Activated CD8-positive, alpha-beta memory T cell treated with anti-CD3 and anti-CD28 coated beads for 24 hours (primary cell): ENCODE measurements around the gene RASSF1.

ENCODE experiments used
- DNase-seq: peaks from one replicate; pipeline ENCODE4 v3.0.0-alpha.2; 2020

Gene RASSF1

DNA sequence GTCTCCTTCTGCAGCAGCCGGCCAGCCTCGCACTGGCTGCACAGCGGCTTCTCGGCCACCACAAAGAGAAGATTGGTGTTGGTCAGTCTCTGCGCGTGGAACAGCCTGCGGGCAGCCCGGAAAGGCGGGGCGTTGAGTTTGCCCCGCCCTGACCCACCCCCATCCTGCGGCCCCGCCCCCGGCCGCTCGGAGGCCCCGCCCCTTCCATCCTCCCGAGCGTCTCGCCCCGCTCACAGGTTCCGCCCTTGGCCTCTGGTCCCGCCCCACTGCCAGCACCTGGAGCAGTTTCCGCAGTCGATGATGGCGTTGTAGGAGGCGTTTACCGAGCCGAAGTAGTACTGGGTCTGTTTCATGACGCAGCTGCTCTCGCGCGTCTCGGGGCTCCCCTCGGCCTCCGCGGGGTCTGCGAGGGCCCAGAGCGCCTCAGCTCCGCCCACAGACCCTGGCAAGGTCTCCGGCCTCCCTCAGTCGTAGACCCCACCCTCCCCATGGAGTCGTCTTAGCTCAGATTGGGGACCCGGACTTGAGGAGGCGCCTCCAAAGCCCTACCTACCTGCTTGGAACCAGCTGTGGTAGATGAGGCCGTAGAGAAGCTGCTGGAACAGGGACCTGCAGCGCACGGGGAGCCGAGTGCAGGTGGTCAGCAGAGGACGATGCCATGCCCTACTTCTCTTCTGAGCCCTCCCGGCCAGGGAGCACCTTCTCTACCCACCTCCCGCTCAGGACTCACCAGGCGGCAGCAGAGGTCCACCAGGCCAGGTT, 24.6 kb upstream of the RASSF1 start:
- DNase-seq, result peak; percentile 96

DNA sequence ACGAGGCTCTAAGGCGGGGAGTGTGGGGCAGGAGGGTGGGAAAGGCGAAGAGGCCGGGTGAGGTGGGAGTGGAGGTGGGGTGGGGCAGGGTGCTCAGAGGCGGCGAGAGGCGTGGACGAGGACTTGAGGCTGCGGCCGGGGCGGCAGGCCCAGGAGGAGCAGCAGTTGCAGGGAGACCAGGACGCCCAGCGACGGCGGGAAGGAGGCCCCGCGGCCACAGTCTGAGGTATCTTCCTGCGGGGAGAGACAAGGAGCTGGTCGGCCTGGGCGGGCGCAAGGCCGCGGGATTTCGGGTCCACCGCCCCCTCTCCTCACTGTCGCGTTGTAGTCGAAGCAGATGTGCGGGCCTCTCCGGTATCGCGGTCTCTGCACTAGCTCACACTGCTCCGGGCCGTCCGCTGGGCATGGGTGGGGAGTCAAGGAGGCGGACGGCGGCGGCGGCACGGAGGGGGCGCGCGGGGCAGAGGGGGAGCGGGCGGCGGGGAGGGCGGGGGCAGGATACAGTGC, 24.0 kb upstream of the RASSF1 start:
- DNase-seq, result no peak

DNA sequence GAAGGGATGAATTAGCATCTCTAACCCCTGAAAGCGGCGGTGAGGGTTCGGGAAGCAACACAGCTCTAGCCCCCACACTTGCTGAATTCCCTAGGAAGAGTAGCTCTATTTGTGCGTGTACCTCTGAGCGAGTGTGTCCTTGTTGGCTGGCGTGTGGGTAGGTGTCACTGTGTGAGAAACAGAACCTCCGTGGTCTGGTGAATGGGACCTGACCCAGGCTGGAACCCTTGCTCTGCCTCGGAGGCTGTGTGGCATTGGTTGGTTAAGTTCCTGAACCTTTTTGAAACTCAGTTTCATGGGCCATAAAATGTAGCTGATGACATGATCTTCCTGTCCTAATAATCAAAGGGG, 19.1 kb upstream of the RASSF1 start:
- DNase-seq, result no peak

DNA sequence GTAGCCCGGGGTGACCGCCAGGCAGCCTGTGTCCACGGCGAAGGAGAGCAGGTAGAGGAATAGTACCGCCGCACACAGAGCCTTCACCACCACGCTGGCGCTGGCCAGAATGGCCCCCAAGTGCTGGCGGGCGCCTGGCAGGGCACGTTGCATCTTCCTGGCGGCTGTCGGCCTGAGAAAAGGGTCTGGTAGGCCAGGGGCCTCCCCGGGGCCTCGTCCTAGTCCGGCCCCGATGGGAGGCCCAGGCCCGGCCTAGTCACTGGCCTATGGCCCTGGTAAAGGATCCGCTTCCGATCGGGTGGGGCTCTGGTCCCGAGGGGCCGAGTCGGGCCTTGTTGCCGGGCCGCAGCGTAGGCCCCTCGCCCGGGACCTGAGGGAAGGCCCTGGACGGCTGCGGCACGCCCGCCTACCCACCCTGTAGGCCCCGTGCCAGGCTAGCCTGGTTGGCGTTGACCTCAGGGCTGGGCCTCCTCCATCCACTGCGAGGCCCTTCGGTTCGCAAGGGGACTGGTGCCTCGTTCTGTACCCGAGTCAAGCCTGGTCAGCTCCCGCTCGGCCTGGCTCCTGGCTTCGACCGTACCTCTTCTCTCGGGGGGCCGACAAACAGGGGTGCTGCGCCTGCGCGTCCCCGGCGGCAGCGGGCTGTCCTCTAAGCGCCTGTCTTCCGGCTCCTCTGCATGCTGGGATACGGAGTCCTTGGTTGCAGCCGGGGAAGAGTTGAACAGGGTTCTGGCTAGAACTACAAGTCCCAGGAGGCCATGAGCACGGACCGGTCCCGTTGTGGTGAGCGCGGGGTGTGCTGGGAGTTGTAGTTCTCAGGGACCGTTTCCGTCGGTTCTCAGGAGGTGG, 18.5 kb upstream of the RASSF1 start, which contains the start of gene TMEM115:
Gene TMEM115 (minus strand): TSS at position 611 of the 849 bp plus-strand sequence. CDS start 458 bp downstream, at position 153.
- peak; percentile 94 for DNase-seq

DNA sequence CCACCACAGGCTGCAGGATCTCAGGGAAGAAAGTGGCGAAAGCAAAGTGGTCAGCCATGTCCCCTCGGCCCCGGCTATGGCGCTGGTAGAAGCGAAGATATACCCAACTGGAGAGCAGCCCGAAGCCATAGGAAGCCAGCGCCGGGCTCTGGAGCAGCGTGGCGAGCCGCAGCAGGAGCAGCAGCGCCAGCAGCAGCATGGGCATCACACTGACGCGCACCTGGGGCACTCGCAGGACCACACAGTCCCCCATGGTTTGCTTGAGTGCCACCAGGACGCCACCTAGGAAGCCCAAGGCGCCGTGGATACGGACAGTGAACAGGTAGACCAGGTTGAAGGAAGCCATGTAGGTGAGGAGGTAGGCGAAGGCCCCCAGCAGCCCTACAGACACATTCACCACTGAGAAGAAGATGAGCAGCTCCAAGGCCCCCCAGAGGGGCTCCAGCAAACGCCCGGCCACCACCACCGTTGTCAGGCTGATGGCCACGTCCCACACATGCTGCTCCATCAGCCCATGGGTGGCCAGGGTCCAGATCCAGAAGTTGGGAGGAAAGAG, 17.8 kb upstream of the RASSF1 start:
- DNase-seq, result no peak

DNA sequence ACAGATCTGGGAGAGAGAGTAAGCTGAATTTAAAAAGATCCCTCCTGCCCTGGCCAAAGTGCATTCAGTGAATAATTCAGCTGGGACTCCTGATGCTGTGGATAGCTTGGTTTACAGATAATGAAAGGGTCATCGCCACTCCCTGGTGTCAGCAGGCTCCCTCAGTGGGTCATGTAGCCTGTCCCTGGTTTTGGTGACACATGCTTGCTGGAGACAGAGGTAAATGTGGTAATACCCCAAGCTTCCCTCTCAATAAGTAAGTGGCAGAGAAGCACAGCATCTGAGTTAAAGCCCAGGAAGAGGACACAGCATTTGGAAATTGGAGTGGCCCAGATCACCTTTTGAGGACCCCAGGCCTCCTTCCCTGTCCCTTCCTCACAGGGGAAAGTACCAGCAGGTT, 16.8 kb upstream of the RASSF1 start:
- DNase-seq, result no peak

DNA sequence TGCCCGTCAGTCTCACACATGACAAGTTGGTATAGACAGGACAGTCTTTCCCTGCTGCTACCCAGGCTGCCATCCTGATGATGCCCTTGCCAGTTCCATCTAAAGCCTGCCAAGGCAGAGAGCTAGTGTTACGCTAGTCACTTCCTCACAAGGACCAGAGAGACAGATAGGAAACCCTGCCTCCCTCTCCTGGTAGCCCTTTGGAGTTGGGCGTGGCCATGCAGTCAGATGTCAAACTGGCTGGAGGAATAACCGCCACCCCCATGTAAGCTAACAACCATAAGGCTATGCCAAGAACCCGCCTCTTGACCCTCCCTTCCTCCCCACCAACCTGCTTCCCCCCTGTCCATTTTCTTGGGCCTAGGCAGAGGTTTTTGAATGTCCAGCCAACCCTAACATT, 15.9 kb upstream of the RASSF1 start:
- no peak for DNase-seq

DNA sequence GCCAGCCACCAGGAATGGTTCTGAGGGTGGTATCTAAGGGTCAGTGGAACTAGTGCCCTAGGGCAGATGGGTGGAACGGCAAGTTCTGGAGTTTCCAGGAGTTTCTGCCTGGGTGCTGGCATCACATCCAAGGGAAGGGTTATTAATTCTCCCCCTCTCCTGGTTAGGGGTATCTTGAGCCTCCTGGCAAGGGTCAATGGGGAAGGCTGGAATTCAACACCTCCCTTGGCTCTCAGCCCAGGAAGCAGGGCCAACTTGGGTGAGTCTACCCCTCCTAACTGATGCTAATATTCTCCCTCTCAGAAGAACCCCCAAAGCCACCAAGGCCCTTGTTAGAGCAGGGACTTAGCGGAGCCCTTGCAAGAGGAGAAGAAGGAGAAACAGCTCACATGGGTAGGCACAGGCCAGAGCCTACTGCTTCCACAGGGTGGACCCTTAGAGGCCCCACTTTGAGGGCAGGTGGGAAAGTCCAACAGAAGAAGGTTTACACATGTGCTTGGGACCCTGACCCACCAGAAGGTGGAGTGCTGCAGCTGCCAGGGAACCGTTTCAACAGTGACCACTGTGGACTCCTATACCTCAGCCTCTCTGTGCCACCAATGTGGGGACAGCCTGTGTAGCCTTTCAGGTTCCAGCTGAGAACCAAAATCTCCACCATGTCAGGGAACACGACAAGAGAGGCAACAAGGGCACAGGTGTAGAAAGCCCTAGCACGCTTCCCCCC, 15.4 kb upstream of the RASSF1 start:
- no peak for DNase-seq

DNA sequence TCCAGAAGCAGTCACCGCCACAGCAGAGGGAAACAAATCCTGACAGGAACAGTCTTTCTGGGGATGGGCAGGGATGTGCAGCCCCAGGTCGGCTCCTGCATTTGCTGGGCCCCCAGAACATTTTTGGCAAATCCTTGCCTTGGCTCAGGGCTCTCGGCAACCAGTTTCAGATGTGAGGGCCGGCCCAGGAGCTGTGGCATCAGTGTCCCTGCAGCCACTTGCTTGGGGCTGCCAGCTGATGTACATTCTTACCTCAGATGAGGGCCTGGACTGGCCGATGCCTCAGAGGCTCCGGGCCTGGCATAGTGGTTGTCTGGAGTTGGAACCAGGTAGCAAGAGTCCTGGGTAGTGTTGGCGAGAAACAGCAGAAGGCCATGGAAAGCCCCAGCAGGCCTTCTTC, 14.2 kb upstream of the RASSF1 start:
- DNase-seq, result no peak

DNA sequence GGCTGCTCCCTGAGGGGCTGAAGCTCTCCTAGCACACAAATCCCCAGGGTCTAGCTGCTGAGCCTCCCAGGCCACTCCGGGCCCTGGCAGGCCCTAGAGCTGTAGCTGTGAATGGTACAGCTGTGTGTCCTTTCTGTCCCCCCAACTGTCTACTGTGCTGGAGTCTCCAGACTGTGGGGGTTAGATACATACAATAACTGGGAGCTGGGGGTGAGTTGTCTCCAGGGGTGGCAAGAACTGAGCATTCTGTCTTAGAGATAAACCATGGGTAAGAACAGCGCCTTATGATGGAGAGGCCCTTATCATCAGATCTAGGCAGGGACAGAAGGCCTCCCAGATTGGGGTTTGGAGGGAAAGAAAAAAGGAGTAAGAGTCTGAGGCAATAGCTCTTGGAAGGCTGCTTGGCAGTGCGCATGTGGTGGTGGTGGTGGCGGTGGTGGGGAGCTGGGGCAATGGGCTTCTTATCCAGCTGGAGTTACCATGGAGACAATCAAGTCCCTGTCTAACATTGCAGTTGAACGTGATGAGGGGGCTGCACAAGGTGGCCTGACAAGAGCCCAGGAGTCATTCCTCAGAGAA, 13.6 kb upstream of the RASSF1 start:
- no peak for DNase-seq

DNA sequence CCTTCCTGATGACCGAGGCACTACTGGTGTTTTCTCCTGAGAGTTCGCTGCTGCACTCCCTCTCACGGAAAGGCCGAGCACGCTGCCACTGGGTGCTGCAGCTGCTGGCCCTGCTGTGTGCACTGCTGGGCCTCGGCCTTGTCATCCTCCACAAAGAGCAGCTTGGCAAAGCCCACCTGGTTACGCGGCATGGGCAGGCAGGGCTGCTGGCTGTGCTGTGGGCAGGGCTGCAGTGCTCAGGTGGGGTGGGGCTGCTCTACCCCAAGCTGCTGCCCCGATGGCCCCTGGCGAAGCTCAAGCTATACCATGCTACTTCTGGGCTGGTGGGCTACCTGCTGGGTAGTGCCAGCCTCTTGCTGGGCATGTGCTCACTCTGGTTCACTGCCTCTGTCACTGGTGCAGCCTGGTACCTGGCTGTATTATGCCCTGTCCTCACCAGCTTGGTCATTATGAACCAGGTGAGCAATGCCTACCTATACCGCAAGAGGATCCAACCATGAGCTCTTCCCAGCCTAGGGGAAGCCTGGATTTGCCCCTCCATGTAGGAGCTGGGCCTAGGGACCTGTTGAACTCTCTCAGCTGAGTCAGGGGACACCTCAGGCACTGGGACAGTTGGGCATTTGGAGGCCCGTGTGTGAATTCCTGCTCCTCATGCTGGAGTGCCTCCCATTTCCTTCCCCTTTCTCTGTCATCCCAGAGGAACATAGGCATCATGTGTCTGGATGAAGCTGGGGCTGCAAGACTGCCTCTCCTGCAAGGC, 12.8 kb upstream of the RASSF1 start:
- no peak for DNase-seq

DNA sequence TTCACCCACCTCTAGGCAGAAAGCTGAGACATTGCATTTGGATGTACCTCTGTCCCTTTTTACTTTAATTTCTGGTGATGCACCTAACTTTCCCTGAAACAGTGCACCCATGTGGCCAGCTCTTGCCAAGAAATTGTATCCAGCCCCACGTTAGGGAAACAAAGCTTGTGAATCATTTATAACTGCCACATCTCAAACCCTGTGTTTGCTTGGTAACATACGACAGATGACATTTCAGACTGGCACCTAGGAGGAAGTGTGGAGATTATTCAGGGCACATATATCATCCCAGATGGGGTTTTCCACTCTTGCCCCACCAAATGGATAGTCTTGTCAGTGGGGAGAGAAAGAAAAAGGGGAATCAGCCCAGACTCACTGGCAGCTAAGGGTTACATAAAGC, 12.1 kb upstream of the RASSF1 start:
- DNase-seq, result no peak

DNA sequence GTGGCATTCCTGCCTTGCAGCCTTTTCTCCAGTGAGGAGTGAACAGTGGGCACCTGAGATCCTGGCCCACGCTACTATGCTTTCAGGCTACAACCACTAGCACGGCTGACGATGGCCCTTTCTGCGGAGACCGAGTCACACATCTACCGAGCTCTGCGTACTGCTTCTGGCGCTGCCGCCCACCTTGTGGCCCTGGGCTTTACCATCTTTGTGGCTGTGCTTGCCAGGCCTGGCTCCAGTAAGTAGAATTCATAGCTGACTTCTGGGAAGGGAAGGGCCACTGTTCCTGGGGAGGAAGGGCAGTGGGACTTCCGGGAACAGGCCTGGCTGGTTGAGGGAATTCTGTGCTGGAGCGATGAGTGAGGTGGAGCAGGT, 10.7 kb upstream of the RASSF1 start:
- no peak for DNase-seq

DNA sequence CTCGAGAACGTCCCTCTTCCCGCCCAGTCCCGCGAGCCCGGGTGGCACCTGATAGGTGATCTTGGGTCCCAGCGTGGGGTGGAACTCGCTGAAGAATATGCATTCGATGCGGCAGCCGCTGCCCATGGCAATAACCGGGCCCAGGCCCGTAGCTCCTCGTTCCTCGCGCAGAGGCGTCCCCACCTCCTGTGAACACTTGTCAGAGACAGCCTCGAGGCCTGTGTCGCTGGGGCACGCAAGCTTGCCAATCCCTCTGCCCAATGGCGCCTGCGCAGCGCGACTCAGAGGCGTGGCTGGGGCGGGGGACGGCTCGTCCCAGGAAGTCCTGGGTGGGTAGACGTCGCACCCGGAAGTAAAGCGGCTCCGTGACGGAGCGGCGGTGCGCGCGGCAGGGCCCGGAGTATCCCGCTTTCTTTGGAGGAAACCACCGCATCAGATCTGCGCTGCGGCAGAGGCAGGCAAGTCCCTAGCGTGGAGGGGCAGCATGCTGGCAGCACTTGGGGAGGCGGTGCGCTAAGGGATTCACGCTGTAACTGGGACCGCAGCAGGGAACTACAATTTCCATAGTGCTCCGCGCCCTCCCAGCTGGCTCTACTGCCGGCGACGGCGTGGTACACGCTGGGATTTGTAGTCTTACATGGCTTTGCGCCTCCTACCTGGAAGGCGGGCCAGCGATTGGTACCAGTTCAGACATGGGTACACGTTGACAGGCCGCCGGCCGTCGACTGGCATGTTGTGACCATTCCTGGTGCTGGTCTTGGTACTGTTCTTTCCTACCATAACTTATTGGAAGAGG, 10.1 kb upstream of the RASSF1 start, which contains the start of the genes CYB561D2 and NPRL2:
Gene CYB561D2 (plus strand): TSS at position 336 of the 796 bp plus-strand sequence. CDS start 572 bp downstream, outside the sequence.
Gene NPRL2 (minus strand): TSS at position 249 of the 796 bp plus-strand sequence. CDS start 123 bp downstream, at position 126.
- peak; percentile 100 for DNase-seq

DNA sequence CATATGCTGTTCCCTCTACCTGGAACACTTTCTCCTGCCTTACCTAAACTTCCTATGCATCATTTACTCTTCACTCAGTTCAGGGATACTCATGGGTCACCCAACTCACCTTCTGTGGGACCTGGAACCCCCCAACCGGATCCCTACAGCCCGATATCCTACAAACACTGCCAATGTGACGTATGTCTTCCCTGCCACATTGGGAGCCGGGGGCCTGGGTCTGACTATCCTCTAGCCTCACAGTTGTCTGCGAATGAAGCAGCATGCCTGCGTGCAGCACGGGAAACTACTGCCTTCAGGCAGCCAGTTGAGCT, 9.5 kb upstream of the RASSF1 start:
- DNase-seq, result no peak

DNA sequence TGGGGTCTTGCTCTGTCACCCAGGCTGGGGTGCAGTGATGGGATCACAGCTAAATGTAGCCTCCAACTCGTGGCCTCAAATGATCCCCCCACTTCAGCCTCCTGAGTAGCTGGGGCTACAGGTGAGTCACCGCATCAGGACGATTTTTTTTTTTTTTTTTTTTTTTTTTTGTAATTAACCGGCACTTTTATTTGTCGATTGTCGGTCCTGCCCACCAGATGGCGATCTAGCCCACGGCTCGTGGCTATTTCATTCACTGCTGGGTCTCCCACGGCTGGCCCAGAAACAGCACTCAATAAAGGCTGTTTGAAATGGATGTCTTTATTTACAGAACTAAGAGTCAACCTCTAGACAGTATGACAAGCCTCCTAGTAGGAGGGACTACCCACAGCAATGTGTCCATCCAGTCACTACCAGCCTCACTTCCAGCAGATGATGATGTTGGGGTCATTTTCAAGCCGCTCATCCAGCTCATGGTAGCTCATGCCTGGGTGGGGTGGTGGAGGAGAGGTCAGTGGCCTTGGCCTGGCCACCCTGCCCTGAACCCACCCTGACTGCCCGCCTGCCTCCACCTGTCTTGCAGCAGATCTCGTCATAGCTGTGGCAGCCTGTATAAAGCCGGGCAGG, 6.7 kb upstream of the RASSF1 start:
- DNase-seq, result peak; percentile 86

DNA sequence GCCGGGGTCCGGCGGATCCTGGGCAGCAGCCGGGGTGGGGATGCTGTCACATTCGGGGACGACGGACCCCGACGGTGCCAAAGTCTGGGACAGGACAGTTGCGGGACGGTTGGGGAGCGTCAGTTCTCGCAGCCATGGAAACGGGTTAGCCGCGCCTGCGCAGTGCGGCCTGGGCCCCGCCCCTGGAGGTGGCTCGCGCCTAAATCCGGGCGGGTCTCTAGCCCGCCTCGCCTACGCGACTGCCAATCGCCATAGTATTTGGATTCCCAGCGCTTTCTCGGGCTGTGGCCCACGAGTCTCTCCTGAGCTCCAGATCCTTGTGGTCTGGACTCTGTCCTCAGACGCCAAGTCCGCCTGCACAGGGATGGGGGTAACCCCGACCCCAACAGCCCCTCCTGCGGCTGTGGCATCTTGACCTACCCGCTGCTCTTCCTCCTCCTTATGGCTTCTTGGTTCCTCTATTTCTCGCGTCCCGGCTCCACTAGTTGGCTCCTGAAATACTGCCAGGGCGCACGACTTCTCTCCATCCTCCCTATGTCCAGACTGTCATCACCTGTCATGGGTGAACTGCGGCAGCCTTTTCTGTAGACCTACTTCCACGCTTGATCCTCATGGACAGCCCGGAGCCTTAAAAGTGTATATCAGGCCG, 5.1 kb upstream of the RASSF1 start, which contains the start of gene ZMYND10:
Gene ZMYND10 (minus strand): TSS at position 147 of the 649 bp plus-strand sequence. CDS start 153 bp downstream, outside the sequence.
- peak; percentile 88 for DNase-seq

DNA sequence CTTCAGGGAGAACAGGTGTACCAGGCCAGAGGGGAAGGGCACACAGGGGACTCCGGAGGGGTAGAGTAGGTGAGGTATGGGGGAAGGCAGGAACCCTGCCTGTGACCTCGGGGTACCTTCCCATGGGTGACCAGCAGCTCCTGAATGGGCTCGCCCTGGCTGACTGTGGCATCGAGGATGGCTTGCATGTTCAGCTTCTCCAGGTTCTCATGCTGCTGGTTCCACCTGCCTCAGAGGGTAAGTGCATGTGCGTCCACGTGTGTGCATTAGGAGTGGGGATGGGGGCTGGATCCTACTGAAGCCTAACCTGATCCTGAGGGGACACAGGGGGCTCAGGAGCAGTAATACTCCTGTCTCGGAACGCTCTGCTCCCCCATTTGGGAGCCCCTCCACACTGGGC, 4.4 kb upstream of the RASSF1 start:
- DNase-seq, result no peak

DNA sequence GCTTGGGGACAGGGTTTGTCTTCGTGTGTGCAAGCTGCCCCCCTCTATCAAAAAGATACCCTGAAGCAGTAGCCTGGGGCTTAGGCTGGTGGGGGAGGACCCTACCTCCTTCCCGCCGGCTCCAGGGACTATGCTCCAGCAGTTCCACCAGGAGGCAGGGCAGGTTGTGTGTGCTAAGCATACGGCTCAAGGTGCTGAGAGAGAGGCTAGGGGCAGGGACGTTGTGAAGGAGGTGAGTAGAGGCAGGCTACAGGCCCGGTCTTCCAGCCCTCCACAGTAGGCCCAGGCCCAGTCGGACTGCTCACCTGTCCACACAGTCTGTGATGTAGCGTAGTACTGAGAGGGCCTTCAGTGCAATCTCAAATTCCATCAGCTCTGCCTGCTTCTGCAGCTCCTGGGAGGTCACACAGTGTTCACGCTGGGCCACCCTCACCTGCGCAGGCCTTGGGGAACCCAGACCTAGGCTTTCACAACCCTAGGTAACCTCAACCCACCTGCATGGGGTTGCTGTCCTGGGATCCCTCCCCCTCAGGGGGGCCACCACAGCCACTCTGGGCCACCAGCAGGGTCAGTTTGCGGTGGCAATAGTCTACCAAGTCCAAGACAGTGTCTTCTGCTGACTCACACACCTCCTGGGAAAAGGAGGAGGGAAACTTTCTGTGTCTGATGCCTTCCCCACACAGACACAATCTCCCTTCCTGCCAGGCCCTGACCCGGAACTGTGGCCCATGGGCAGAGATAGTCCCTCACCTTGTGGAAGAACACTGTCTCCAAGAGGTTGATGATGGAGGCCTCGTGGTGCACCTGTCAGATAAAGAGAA, 2.4 kb upstream of the RASSF1 start:
- no peak for DNase-seq
